ENCODE data around the gene RPAP2.

DNA sequence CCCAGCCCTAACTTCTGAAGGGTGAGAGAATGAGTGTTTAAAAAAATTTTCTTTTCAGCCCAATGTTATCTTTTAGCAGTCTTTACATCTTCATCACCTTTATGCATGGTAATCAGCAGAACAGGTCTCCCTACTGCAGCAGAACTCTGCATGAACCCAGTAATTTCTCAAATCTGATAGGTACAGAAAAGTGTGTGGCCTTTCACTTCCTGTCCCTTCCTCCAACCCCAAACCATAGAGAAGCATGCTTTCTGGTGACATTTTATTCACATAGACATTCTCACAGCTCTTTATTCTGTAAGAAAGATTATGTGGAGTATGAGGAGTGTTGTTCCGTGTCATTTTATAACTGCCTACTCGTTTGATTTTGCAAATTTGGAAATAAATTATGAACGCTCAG is 68.6 kb downstream of the RPAP2 start:
- no peak for TF ChIP-seq POLR2A (IDR thresholded peaks at IDR 0.05; ENCODE audit: low read depth, low read length)
- no peak for TF ChIP-seq TAF1 (IDR thresholded peaks at IDR 0.05; ENCODE audit: borderline replicate concordance, low read depth, low read length)
- TF ChIP-seq POLR2AphosphoS5 (IDR thresholded peaks at IDR 0.05; ENCODE audit: low read depth, low read length), result no peak

All from GM12892 (cell line).